Endothelial cell of umbilical vein (primary cell): ENCODE results near the gene MRPL24. TPM values are rescaled to one million over a fixed set of nuclear protein-coding genes. Genes with fewer than 3 reads are reported as not detected.

Experiments
- BruUV-seq: library from RNA; stranded (reverse); fragments of 400-500 nt; replicated peaks from 2 replicates; lab custom pipeline; 2021; lab: Mats Ljungman, UMichigan
- CTCF ChIA-PET: fragments of 300-600, 350-600 bp; sonication (Branson Sonifier 250); formaldehyde crosslinking; loops from one replicate; lab custom pipeline; 2021; ENCODE audit warnings: antibody characterized with exemption, inconsistent platforms; lab: Charles Lee
- POLR2A ChIA-PET: fragments of 300-600, 350-600 bp; sonication (Branson Sonifier 250); formaldehyde crosslinking; loops from one replicate; lab custom pipeline; 2021; ENCODE audit warnings: antibody characterized with exemption, inconsistent platforms; lab: Charles Lee
- DNase-seq: peaks from one replicate; pipeline ENCODE4 v3.0.0-alpha.2; 2011; ENCODE audit warnings: low read depth, low spot score
- FAIRE-seq: peaks from 2 replicates; lab custom pipeline; 2011; peaks lifted over from hg19 to GRCh38; lab: Jason Lieb, UNC
- H2AFZ ChIP-seq: 2 replicates; pipeline ENCODE4 v1.6.0; 2012; ENCODE audit warnings: low read depth, low read length, control low read depth, inconsistent platforms
- H3K27ac ChIP-seq: 2 replicates; pipeline ENCODE4 v1.5.1; 2011; ENCODE audit warnings: low read depth, mild to moderate bottlenecking, control low read depth, low read length, moderate library complexity; ENCODE audit not compliant: insufficient read depth
- H3K27me3 ChIP-seq, 2 experiments: 2 replicates each; pipeline versions ENCODE4 v1.6.0 to v1.6.1; 2011; ENCODE audit warnings: low read length in 2 of 2, mixed read lengths in 1 of 2; ENCODE audit not compliant: control insufficient read depth in 2 of 2, insufficient read depth in 2 of 2
- H3K36me3 ChIP-seq, 2 experiments: 2 replicates in 1 of 2; 3 replicates in 1 of 2; pipeline ENCODE4 v1.5.1; 2011; ENCODE audit warnings: low read length in 2 of 2, mild to moderate bottlenecking in 1 of 2, moderate library complexity in 1 of 2; ENCODE audit not compliant: control insufficient read depth in 2 of 2, insufficient read depth in 2 of 2; ENCODE audit errors: extremely low read depth in 1 of 2
- H3K4me1 ChIP-seq: 3 replicates; pipeline ENCODE4 v1.5.1; 2011; ENCODE audit warnings: mild to moderate bottlenecking, low read length; ENCODE audit not compliant: control insufficient read depth, insufficient read depth; ENCODE audit errors: extremely low read depth
- H3K4me2 ChIP-seq: 2 replicates; pipeline ENCODE4 v1.6.1; 2011; ENCODE audit warnings: low read length, control low read depth, mixed read lengths; ENCODE audit not compliant: insufficient read depth
- H3K4me3 ChIP-seq, 3 experiments: fragments of 200-600 bp in 1 of 3; sonication (generic), shearing (Covaris generic) in 1 of 3; replicated peaks in 1 of 3; 2 replicates each; pipeline ENCODE4 v1.5.1; 2011 to 2016; ENCODE audit warnings: control low read depth in 3 of 3, low read length in 3 of 3, mild to moderate bottlenecking in 2 of 3, inconsistent platforms in 1 of 3, low read depth in 1 of 3, moderate library complexity in 1 of 3; ENCODE audit not compliant: insufficient read depth in 1 of 3
- H3K79me2 ChIP-seq: 2 replicates; pipeline ENCODE4 v1.6.0; 2012; ENCODE audit warnings: low read length, inconsistent platforms; ENCODE audit not compliant: control insufficient read depth, insufficient read depth
- H3K9ac ChIP-seq: replicated peaks from 2 replicates; pipeline ENCODE3; 2011; ENCODE audit warnings: low read length, control low read depth; ENCODE audit not compliant: insufficient read depth; ENCODE audit errors: extremely low read depth
- H3K9me1 ChIP-seq: replicated peaks from 3 replicates; pipeline ENCODE4 v1.6.0; 2011; ENCODE audit warnings: mild to moderate bottlenecking, low read length; ENCODE audit not compliant: control insufficient read depth, insufficient read depth; ENCODE audit errors: extremely low read depth
- H3K9me3 ChIP-seq: replicated peaks from 2 replicates; pipeline ENCODE4 v1.5.1; 2012; ENCODE audit warnings: low read length, inconsistent platforms; ENCODE audit not compliant: control insufficient read depth, insufficient read depth
- H4K20me1 ChIP-seq: replicated peaks from 2 replicates; pipeline ENCODE3; 2011; ENCODE audit warnings: mild to moderate bottlenecking, low read length; ENCODE audit not compliant: control insufficient read depth, insufficient read depth; ENCODE audit errors: extremely low read depth
- EZH2 ChIP-seq: IDR thresholded peaks from 2 replicates; pipeline ENCODE4 v1.6.1; 2012; ENCODE audit warnings: borderline replicate concordance, low read depth, mild to moderate bottlenecking, moderate library complexity, low read length, inconsistent platforms; ENCODE audit not compliant: severe bottlenecking
- FOS ChIP-seq: IDR thresholded peaks from 2 replicates; pipeline ENCODE4 v1.6.1; 2011; ENCODE audit warnings: mild to moderate bottlenecking, low read length, moderate library complexity, borderline replicate concordance; ENCODE audit not compliant: insufficient read depth
- GATA2 ChIP-seq: IDR thresholded peaks from 2 replicates; pipeline ENCODE4 v1.7.0; 2011; ENCODE audit warnings: low read depth, mild to moderate bottlenecking, moderate library complexity, mixed read lengths, low read length; ENCODE audit not compliant: insufficient read length, insufficient read depth
- JUN ChIP-seq: IDR thresholded peaks from 2 replicates; pipeline ENCODE4 v1.6.1; 2011; ENCODE audit warnings: borderline replicate concordance, low read depth; ENCODE audit not compliant: insufficient read length, insufficient read depth
- MYC ChIP-seq: IDR thresholded peaks from one replicate; pipeline ENCODE4 v1.6.1; 2011; ENCODE audit warnings: mild to moderate bottlenecking, low read depth, low read length
- POLR2A ChIP-seq: IDR thresholded peaks from 2 replicates; pipeline ENCODE4 v1.6.1; 2012; ENCODE audit warnings: low read depth, mild to moderate bottlenecking, control low read depth, low read length
- POLR2AphosphoS5 ChIP-seq: IDR thresholded peaks from 2 replicates; pipeline ENCODE4 v1.6.1; 2012; ENCODE audit warnings: low read depth, mild to moderate bottlenecking, control low read depth, low read length, moderate library complexity; ENCODE audit not compliant: insufficient read depth
- dilution Hi-C: fragments of 300-500 bp; cut with MboI; formaldehyde crosslinking; loops from one replicate; pipeline ENCODE4 v1.15.0; 2019; ENCODE audit warnings: low sequenced_read_pairs; ENCODE audit not compliant: extremely low pct_ligation_motif_present
- intact Hi-C: fragments of 100-400 bp; cut with micrococcal nuclease; formaldehyde crosslinking; loops from one replicate; pipeline ENCODE4 v1.10.0; 2022
- polyA plus RNA-seq, 4 experiments: library from polyadenylated mRNA; depleted of rRNA in 3 of 4; stranded (reverse) in 3 of 4; unstranded in 1 of 4; fragments of >200 nt; gene quantifications; 2 replicates each; pipeline versions ENCODE4 v1.2.1 to v1.2.3, GENCODE V29; 2011 to 2012; ENCODE audit warnings: missing spikeins in 1 of 4
- total RNA-seq: library from RNA; stranded (reverse); gene quantifications from 2 replicates; pipeline ENCODE4 v1.2.3, GENCODE V29; 2021
- TF ChIP-seq, protein P1 (sequence below), 2 donors: IDR thresholded peaks; 1 replicate in 1 of 2; 2 replicates in 1 of 2; pipeline ENCODE4 v1.5.1; 2011; ENCODE audit warnings: low read length in 2 of 2, mild to moderate bottlenecking in 2 of 2, moderate library complexity in 2 of 2, control low read depth in 1 of 2, inconsistent platforms in 1 of 2, low read depth in 1 of 2; ENCODE audit not compliant: insufficient read depth in 1 of 2; ENCODE audit errors: extremely low read depth in 1 of 2
- TF ChIP-seq, protein P2 (sequence below): IDR thresholded peaks from 2 replicates; pipeline ENCODE4 v1.6.1; 2011; ENCODE audit not compliant: insufficient read depth, insufficient read length

Gene MRPL24
- total and polyA plus RNA-seq, 2 donors (not counting 3 experiments of a cell fraction or from before 2014, with no cell fraction given), result 47.9 to 77.7 TPM

- no peaks in the 10 kb centered on the region for H3K9me3 ChIP-seq
- intact Hi-C loops (no loop called here), dilution Hi-C loops (no loop called here)
- peaks cover under 1% of the 10 kb centered on the region for H3K4me1 ChIP-seq
- H3K27ac ChIP-seq, result no peak overlapping the region
- DNase-seq (no peak), FAIRE-seq (no peak)
- H4K20me1 ChIP-seq, result peaks cover 3% of the 10 kb centered on the region
- no peak for TF ChIP-seq POLR2AphosphoS5
- no peak for TF ChIP-seq JUN
- TF ChIP-seq, protein P1, sequence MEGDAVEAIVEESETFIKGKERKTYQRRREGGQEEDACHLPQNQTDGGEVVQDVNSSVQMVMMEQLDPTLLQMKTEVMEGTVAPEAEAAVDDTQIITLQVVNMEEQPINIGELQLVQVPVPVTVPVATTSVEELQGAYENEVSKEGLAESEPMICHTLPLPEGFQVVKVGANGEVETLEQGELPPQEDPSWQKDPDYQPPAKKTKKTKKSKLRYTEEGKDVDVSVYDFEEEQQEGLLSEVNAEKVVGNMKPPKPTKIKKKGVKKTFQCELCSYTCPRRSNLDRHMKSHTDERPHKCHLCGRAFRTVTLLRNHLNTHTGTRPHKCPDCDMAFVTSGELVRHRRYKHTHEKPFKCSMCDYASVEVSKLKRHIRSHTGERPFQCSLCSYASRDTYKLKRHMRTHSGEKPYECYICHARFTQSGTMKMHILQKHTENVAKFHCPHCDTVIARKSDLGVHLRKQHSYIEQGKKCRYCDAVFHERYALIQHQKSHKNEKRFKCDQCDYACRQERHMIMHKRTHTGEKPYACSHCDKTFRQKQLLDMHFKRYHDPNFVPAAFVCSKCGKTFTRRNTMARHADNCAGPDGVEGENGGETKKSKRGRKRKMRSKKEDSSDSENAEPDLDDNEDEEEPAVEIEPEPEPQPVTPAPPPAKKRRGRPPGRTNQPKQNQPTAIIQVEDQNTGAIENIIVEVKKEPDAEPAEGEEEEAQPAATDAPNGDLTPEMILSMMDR (IDR thresholded peaks at IDR 0.05; ENCODE audit: extremely low read depth in 1 of 2, insufficient read depth in 1 of 2, low read depth in 1 of 2, low read length in 2 of 2), result no peak
- TF ChIP-seq FOS, result no peak
- TF ChIP-seq, protein P2, sequence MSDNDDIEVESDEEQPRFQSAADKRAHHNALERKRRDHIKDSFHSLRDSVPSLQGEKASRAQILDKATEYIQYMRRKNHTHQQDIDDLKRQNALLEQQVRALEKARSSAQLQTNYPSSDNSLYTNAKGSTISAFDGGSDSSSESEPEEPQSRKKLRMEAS, result no peak
- TF ChIP-seq EZH2, result no peak
- TF ChIP-seq MYC, result no peak
- no peak for TF ChIP-seq POLR2A
- TF ChIP-seq GATA2, result no peak
- no peak overlapping the region for H3K4me3 ChIP-seq
- BruUV-seq, result TSS peak; percentile 49
- ChIA-PET POLR2A (no interaction called here), CTCF (interaction anchor here (1.2 to 2.8 kb wide), 4 partner anchors 15 to 103 kb away, joined by 3 to 7 read pairs (median 4); partner anchors contain the start of gene NTRK1)
- peaks cover 19% of the 10 kb centered on the region for H3K79me2 ChIP-seq
- H3K27me3 ChIP-seq, result no peaks in the 10 kb centered on the region
- no peak overlapping the region for H3K4me2 ChIP-seq
- H2AFZ ChIP-seq, result no peak overlapping the region
- H3K9ac ChIP-seq, result no peak overlapping the region
- no peaks in the 10 kb centered on the region for H3K9me1 ChIP-seq
- peaks cover 4 to 21% of the 10 kb centered on the region in 2 experiments for H3K36me3 ChIP-seq
Observed at GRCh38 chr1:156786640-156787039, 45.8 kb upstream of the MRPL24 start.
